ENCODE results near the gene ATRNL1. TPM values are rescaled to one million over a fixed set of nuclear protein-coding genes. Genes with fewer than 3 reads are reported as not detected.
A peak's percentile ranks its signal among the peaks of the same experiment; 100 is the strongest.

The ATRNL1 gene
- total and polyA plus RNA-seq, 12 donors = 4.8 to 217 (median 92.4) TPM

- DNase-seq = no peak
- Histone ChIP-seq H3K4me1 (replicated peaks in 1 of 2) (peaks cover 0 to 7% of the 10 kb centered on the region in 2 donors), H3K27me3 (no peaks in the 10 kb centered on the region), H3K4me3 (no peak overlapping the region), H3K36me3 (replicated peaks in 1 of 2) (no peaks in the 10 kb centered on the region), H3K27ac (no peak overlapping the region), H3K9me3 (replicated peaks in 1 of 3) (no peaks in the 10 kb centered on the region)
- WGBS, 4 donors = 68 to 79% (median 77%) methylated on average over 3 of the region's 3 CpGs
- intact Hi-C loops (cut with DNase I) = no loop called here
- no peak for TF ChIP-seq POLR2A (IDR thresholded peaks at IDR 0.05)
- no peak for TF ChIP-seq CTCF (IDR thresholded peaks at IDR 0.05)
Measured at GRCh38 chr10:115937768-115938056, 844.5 kb downstream of the ATRNL1 start.

- Histone ChIP-seq H3K4me3 (no peak overlapping the region), H3K27ac (no peak overlapping the region), H3K9me3 (replicated peaks in 1 of 3) (no peaks in the 10 kb centered on the region), H3K36me3 (replicated peaks in 1 of 2) (no peaks in the 10 kb centered on the region), H3K4me1 (replicated peaks in 1 of 2) (peaks cover 0 to 7% of the 10 kb centered on the region in 2 donors), H3K27me3 (no peaks in the 10 kb centered on the region)
- no peak for DNase-seq
- 80 to 85% (median 81%) methylated on average over 7 of the region's 7 CpGs for WGBS, 4 donors
- TF ChIP-seq POLR2A (IDR thresholded peaks at IDR 0.05) (no peak), CTCF (IDR thresholded peaks at IDR 0.05) (no peak)
- intact Hi-C loops (cut with DNase I) = no loop called here
Measured at GRCh38 chr10:115939101-115939854, 846.1 kb downstream of the ATRNL1 start.

- intact Hi-C loops (cut with DNase I) = no loop called here
- WGBS, 4 donors = 48 to 67% (median 63%) methylated on average over 3 of the region's 3 CpGs
- Histone ChIP-seq H3K4me3 (no peak overlapping the region), H3K27me3 (no peaks in the 10 kb centered on the region), H3K4me1 (replicated peaks in 1 of 2) (peaks cover 0 to 7% of the 10 kb centered on the region in 2 donors), H3K9me3 (replicated peaks in 1 of 3) (no peaks in the 10 kb centered on the region), H3K27ac (peak overlapping the region in 1 of 5 donors; percentile 15), H3K36me3 (replicated peaks in 1 of 2) (no peaks in the 10 kb centered on the region)
- no peak for TF ChIP-seq CTCF (IDR thresholded peaks at IDR 0.05)
- no peak for TF ChIP-seq POLR2A (IDR thresholded peaks at IDR 0.05)
- DNase-seq = no peak
Measured at GRCh38 chr10:115941361-115941771, 848.2 kb downstream of the ATRNL1 start.

GRCh38 chr10:115942101-115942500 lies 848.9 kb downstream of the ATRNL1 start:
- Histone ChIP-seq H3K9me3 (replicated peaks in 1 of 3) (no peaks in the 10 kb centered on the region), H3K36me3 (replicated peaks in 1 of 2) (no peaks in the 10 kb centered on the region), H3K27ac (peak overlapping the region in 1 of 5 donors; percentile 24), H3K4me3 (no peak overlapping the region), H3K4me1 (replicated peaks in 1 of 2) (peaks cover 0 to 7% of the 10 kb centered on the region in 2 donors), H3K27me3 (no peaks in the 10 kb centered on the region)
- DNase-seq = no peak
- no peak for TF ChIP-seq CTCF (IDR thresholded peaks at IDR 0.05)
- TF ChIP-seq POLR2A (IDR thresholded peaks at IDR 0.05) = no peak
- 54 to 70% (median 66%) methylated on average over 4 of the region's 4 CpGs for WGBS, 4 donors
- intact Hi-C loops (cut with DNase I) = no loop called here
